ENCODE data around the gene ARHGAP32.

GRCh38 chr11:128967578-128967977 lies 224.5 kb downstream of the ARHGAP32 start:
- TF ChIP-seq CTCF (IDR thresholded peaks at IDR 0.05) (no peak), POLR2A (IDR thresholded peaks at IDR 0.05) (no peak), POLR2AphosphoS5 (IDR thresholded peaks at IDR 0.05) (no peak)

All from breast epithelium (tissue), 3 donors.